ENCODE results near the gene CAMK1D. TPM values are rescaled to one million over a fixed set of nuclear protein-coding genes. Genes with fewer than 3 reads are reported as not detected.

The CAMK1D gene
- total RNA-seq, 1 experiment from 2014 or later = 6.3 TPM

DNA sequence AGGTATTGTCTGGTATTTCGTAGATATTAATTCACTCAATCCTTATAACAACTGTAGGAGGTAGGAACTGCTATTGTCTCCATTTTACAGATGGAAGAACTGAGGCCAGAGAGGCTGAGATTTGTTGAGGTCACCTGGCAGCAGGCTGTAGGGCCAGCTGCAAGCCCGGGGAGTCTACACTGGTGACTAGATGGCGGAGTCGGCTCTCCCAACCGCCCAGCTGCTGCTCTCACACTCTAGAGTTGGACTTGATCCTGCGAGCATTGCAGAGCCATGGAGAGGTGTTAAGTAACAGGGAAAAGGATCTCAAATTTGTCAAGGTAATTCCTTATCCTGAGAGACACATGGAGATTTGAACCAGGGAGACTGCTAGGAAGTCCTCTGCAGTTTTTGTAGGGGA lies 124.1 kb downstream of the CAMK1D start:
- no CpG with 5 or more reads among the region's 6 CpGs for WGBS (ENCODE audit: extremely low coverage, insufficient read length, low lambda C conversion rate)

More for the DNA sequence above, 124.1 kb downstream of the CAMK1D start:
- no peak overlapping the region for H4K8ac ChIP-seq (replicated peaks; ENCODE audit: insufficient read length, low read depth, low read length)
- no peak overlapping the region for H2BK12ac ChIP-seq (ENCODE audit: insufficient read length, low read depth, low read length)
- H2BK5ac ChIP-seq (ENCODE audit: insufficient read length, low read length) = no peak overlapping the region
- no peak overlapping the region for H3K23ac ChIP-seq (ENCODE audit: insufficient read length, low read depth, low read length)
- no peak overlapping the region for H2AK5ac ChIP-seq (ENCODE audit: insufficient read length, low read length)
- no peak overlapping the region for H3K4me3 Mint-ChIP-seq
- no peaks in the 10 kb centered on the region for H3K79me2 ChIP-seq (ENCODE audit: insufficient read depth, low read length)
- H3K4me2 ChIP-seq (ENCODE audit: insufficient read depth, insufficient read length, low read length) = no peak overlapping the region
- no peaks in the 10 kb centered on the region for H3K4me1 ChIP-seq (ENCODE audit: insufficient read depth, low read length)
- H4K5ac ChIP-seq (ENCODE audit: insufficient read length, low read depth, low read length) = no peak overlapping the region
- no peak overlapping the region for H3K14ac ChIP-seq (ENCODE audit: insufficient read depth, low read length)
- no peaks in the 10 kb centered on the region for H3K27me3 Mint-ChIP-seq (ENCODE audit: low read depth)
- H3K27ac ChIP-seq (ENCODE audit: insufficient read length, low read depth, low read length) = no peak overlapping the region
- no peak overlapping the region for H2AFZ ChIP-seq (ENCODE audit: low read length)
- no peak for DNase-seq
- H3T11ph ChIP-seq (ENCODE audit: low read length) = no peak overlapping the region
- no peak overlapping the region for H2BK120ac ChIP-seq (ENCODE audit: low read depth, low read length, poor library complexity, severe bottlenecking)
- H3K9ac ChIP-seq (ENCODE audit: extremely low read depth, insufficient read length, low read length) = no peak overlapping the region
- H3K4ac ChIP-seq (ENCODE audit: low read depth, low read length) = no peak overlapping the region
- no peak overlapping the region for H2BK15ac ChIP-seq (ENCODE audit: low read depth, low read length)
- H3K79me1 ChIP-seq (ENCODE audit: insufficient read depth, low read depth, low read length, poor library complexity, severe bottlenecking) = no peaks in the 10 kb centered on the region
- peaks cover 8 to 9% of the 10 kb centered on the region in 2 experiments for H3K4me1 Mint-ChIP-seq
- no peak overlapping the region for H4K91ac ChIP-seq (ENCODE audit: insufficient read length, low read depth, low read length)
- H3K56ac ChIP-seq (ENCODE audit: insufficient read length, low read depth, low read length) = no peak overlapping the region
- H4K20me1 ChIP-seq (ENCODE audit: control insufficient read depth, insufficient read depth, insufficient read length) = no peaks in the 10 kb centered on the region
- no peaks in the 10 kb centered on the region; a peak in 2 of 7 replicates for H3K36me3 Mint-ChIP-seq (ENCODE audit: insufficient read depth in 1 of 3, low read depth in 3 of 3)
- H3K23me2 ChIP-seq (ENCODE audit: insufficient read length, low read depth, low read length, poor library complexity, severe bottlenecking) = no peaks in the 10 kb centered on the region
- H3K27ac Mint-ChIP-seq = peak overlapping the region in 1 of 3 experiments; percentile 50; a peak in 1 of 7 replicates
- H3K18ac ChIP-seq (ENCODE audit: insufficient read length, low read depth, low read length) = no peak overlapping the region
- H2BK20ac ChIP-seq (ENCODE audit: low read depth, low read length, poor library complexity, severe bottlenecking) = no peak overlapping the region
- H3K9me3 Mint-ChIP-seq = no peaks in the 10 kb centered on the region; a peak in 1 of 5 replicates
- TF ChIP-seq, protein P1, sequence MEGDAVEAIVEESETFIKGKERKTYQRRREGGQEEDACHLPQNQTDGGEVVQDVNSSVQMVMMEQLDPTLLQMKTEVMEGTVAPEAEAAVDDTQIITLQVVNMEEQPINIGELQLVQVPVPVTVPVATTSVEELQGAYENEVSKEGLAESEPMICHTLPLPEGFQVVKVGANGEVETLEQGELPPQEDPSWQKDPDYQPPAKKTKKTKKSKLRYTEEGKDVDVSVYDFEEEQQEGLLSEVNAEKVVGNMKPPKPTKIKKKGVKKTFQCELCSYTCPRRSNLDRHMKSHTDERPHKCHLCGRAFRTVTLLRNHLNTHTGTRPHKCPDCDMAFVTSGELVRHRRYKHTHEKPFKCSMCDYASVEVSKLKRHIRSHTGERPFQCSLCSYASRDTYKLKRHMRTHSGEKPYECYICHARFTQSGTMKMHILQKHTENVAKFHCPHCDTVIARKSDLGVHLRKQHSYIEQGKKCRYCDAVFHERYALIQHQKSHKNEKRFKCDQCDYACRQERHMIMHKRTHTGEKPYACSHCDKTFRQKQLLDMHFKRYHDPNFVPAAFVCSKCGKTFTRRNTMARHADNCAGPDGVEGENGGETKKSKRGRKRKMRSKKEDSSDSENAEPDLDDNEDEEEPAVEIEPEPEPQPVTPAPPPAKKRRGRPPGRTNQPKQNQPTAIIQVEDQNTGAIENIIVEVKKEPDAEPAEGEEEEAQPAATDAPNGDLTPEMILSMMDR (conservative IDR thresholded peaks at IDR 0.05) = no peak
- H3K9me3 ChIP-seq (ENCODE audit: control insufficient read depth, low read depth, low read length) = no peaks in the 10 kb centered on the region
- H3K27me3 ChIP-seq (ENCODE audit: insufficient read depth, low read length) = no peaks in the 10 kb centered on the region

Data from H9 (cell line).